SK-N-SH (cell line): ENCODE data around the gene ZNF335. TPM values are rescaled to one million over a fixed set of nuclear protein-coding genes. Genes with fewer than 3 reads are reported as not detected.

Experiments used
- CTCF ChIA-PET: fragments of 300-600, 350-600 bp; formaldehyde crosslinking; extraction: SDS; loops from one replicate; lab custom pipeline; 2021; lab: Yijun Ruan, JAX
- POLR2A ChIA-PET: fragments of 350-600 bp; sonication (Branson Sonifier 250); formaldehyde crosslinking; extraction: SDS; loops from one replicate; lab custom pipeline; 2020; ENCODE audit warnings: antibody characterized with exemption, inconsistent platforms; lab: Yijun Ruan, JAX
- DNase-seq: peaks from one replicate; pipeline ENCODE4 v3.0.0; 2012
- H2AFZ ChIP-seq: fragments of 200-600 bp; sonication (generic); 2 replicates; pipeline ENCODE4 v1.8.1; 2016; ENCODE audit warnings: antibody characterized with exemption, mild to moderate bottlenecking, low read depth
- H3F3A ChIP-seq: fragments of 200-600 bp; sonication (generic); replicated peaks from 2 replicates; pipeline ENCODE3; 2016; ENCODE audit warnings: antibody characterized with exemption, mild to moderate bottlenecking; ENCODE audit not compliant: insufficient read depth
- H3K27ac ChIP-seq, 2 experiments: fragments of 200-500 bp in 1 of 2; fragments of 200-600 bp in 1 of 2; sonication (Bioruptor generic) in 1 of 2; sonication (generic), shearing (Covaris generic) in 1 of 2; 2 replicates each; pipeline versions ENCODE4 v1.5.1 to v1.6.1; 2014 to 2016; ENCODE audit warnings: low read depth in 2 of 2, inconsistent platforms in 1 of 2, low read length in 1 of 2, mild to moderate bottlenecking in 1 of 2, mixed read lengths in 1 of 2
- H3K27me3 ChIP-seq: fragments of 200-600 bp; sonication (generic), shearing (Covaris generic); 2 replicates; pipeline ENCODE4 v1.6.1; 2016; ENCODE audit warnings: mixed run types; ENCODE audit not compliant: insufficient read depth
- H3K36me3 ChIP-seq, 2 experiments: fragments of 200-500 bp in 1 of 2; fragments of 200-600 bp in 1 of 2; sonication (Bioruptor generic) in 1 of 2; sonication (generic) in 1 of 2; replicated peaks in 1 of 2; 2 replicates each; pipeline versions ENCODE3 to v1.5.1; 2014 to 2016; ENCODE audit warnings: low read length in 1 of 2, mild to moderate bottlenecking in 1 of 2; ENCODE audit not compliant: insufficient read depth in 2 of 2, control insufficient read depth in 1 of 2
- H3K4me1 ChIP-seq, 2 experiments: fragments of 200-500 bp in 1 of 2; fragments of 200-600 bp in 1 of 2; sonication (Bioruptor generic) in 1 of 2; sonication (generic), shearing (Covaris generic) in 1 of 2; 2 replicates each; pipeline versions ENCODE4 v1.5.1 to v1.6.1; 2014 to 2016; ENCODE audit warnings: low read depth in 1 of 2, low read length in 1 of 2, mixed run types in 1 of 2; ENCODE audit not compliant: insufficient read depth in 2 of 2, control insufficient read depth in 1 of 2
- H3K4me2 ChIP-seq: fragments of 200-600 bp; sonication (generic), shearing (Covaris generic); 2 replicates; pipeline ENCODE4 v1.6.1; 2017; ENCODE audit warnings: mixed run types
- H3K4me3 ChIP-seq, 2 experiments: fragments of 200-500 bp in 1 of 2; fragments of 200-600 bp in 1 of 2; sonication (Bioruptor generic) in 1 of 2; sonication (generic), shearing (Covaris generic) in 1 of 2; 2 replicates each; pipeline versions ENCODE4 v1.5.1 to v1.8.1; 2014 to 2016; ENCODE audit warnings: low read depth in 2 of 2, inconsistent platforms in 1 of 2, low read length in 1 of 2, mild to moderate bottlenecking in 1 of 2, mixed read lengths in 1 of 2, moderate library complexity in 1 of 2
- H3K79me2 ChIP-seq: fragments of 200-600 bp; sonication (generic); 2 replicates; pipeline ENCODE4 v1.8.1; 2017; ENCODE audit warnings: mild to moderate bottlenecking; ENCODE audit not compliant: insufficient read depth
- H3K9ac ChIP-seq: fragments of 200-600 bp; sonication (generic); 2 replicates; pipeline ENCODE4 v1.6.1; 2017; ENCODE audit warnings: mixed run types
- H3K9me2 ChIP-seq: fragments of 200-600 bp; sonication (generic); 2 replicates; pipeline ENCODE4 v1.6.1; 2017; ENCODE audit warnings: mixed run types
- H3K9me3 ChIP-seq: fragments of 200-600 bp; sonication (generic); 2 replicates; pipeline ENCODE4 v1.6.1; 2017; ENCODE audit warnings: mixed run types, mild to moderate bottlenecking, moderate library complexity
- H4K20me1 ChIP-seq: fragments of 200-600 bp; sonication (generic); 2 replicates; pipeline ENCODE4 v1.6.1; 2017; ENCODE audit warnings: mild to moderate bottlenecking, mixed run types; ENCODE audit not compliant: insufficient read depth
- EP300 ChIP-seq, 2 experiments: IDR thresholded peaks; 2 replicates each; pipeline versions ENCODE4 v1.4.0 to v1.6.1; 2012; ENCODE audit warnings: borderline replicate concordance in 1 of 2, low read depth in 1 of 2, low read length in 1 of 2
- EZH2phosphoT487 ChIP-seq: fragments of 200-600 bp; sonication (generic); IDR thresholded peaks from 2 replicates; pipeline ENCODE4 v1.6.1; 2017; ENCODE audit warnings: low read depth, mixed run types, mild to moderate bottlenecking, antibody characterized with exemption, moderate library complexity, borderline replicate concordance
- FOXM1 ChIP-seq: IDR thresholded peaks from 2 replicates; pipeline ENCODE4 v1.4.0; 2012; ENCODE audit warnings: low read depth, mild to moderate bottlenecking
- GATA2 ChIP-seq: sonication (generic); formaldehyde crosslinking; IDR thresholded peaks from 2 replicates; pipeline ENCODE4 v1.5.0; 2020; ENCODE audit warnings: mild to moderate bottlenecking, missing genetic modification reagents
- JUND ChIP-seq: IDR thresholded peaks from 2 replicates; pipeline ENCODE4 v1.4.0; 2012
- MEF2A ChIP-seq: IDR thresholded peaks from 2 replicates; pipeline ENCODE4 v1.4.0; 2012; ENCODE audit warnings: low read depth, borderline replicate concordance
- NFIC ChIP-seq: IDR thresholded peaks from 2 replicates; pipeline ENCODE4 v1.4.0; 2012; ENCODE audit warnings: borderline replicate concordance
- NRF1 ChIP-seq: IDR thresholded peaks from 2 replicates; pipeline ENCODE4 v1.6.1; 2012; ENCODE audit warnings: low read depth, mild to moderate bottlenecking, low read length
- POLR2AphosphoS5 ChIP-seq: IDR thresholded peaks from 2 replicates; pipeline ENCODE4 v1.6.1; 2012; ENCODE audit warnings: low read depth, low read length
- RAD21 ChIP-seq: IDR thresholded peaks from 2 replicates; pipeline ENCODE4 v1.6.1; 2012; ENCODE audit warnings: mild to moderate bottlenecking, low read length
- RCOR1 ChIP-seq: fragments of 150-350 bp; IDR thresholded peaks from 2 replicates; pipeline ENCODE4 v1.6.1; 2017; ENCODE audit warnings: antibody characterized with exemption, low read length
- REST ChIP-seq: IDR thresholded peaks from 2 replicates; pipeline ENCODE4 v1.6.1; 2012; ENCODE audit warnings: mild to moderate bottlenecking, low read depth, low read length, moderate library complexity
- RXRA ChIP-seq: IDR thresholded peaks from 2 replicates; pipeline ENCODE4 v1.4.0; 2012; ENCODE audit warnings: low read depth, mild to moderate bottlenecking, borderline replicate concordance
- SMC3 ChIP-seq: IDR thresholded peaks from 2 replicates; pipeline ENCODE4 v1.6.1; 2012; ENCODE audit warnings: low read depth, low read length, improper control_type of control experiment
- TAF1 ChIP-seq: IDR thresholded peaks from 2 replicates; pipeline ENCODE4 v1.6.1; 2012; ENCODE audit warnings: low read depth, mild to moderate bottlenecking, low read length, moderate library complexity, borderline replicate concordance
- WGBS: methylation state at CpG from one replicate; pipeline ENCODE4 v1.1.6; 2017; ENCODE audit warnings: low lambda C conversion rate; 5-methylcytosine and 5-hydroxymethylcytosine counted together
- polyA plus RNA-seq, 3 experiments: library from polyadenylated mRNA; depleted of rRNA; stranded (reverse); fragments of >200 nt; gene quantifications; 2 replicates each; pipeline ENCODE4 v1.2.3, GENCODE V29; 2012
- TF ChIP-seq, protein P1 (sequence below): fragments of 200-600 bp; sonication (generic); IDR thresholded peaks from 2 replicates; pipeline ENCODE4 v1.6.1; 2017; ENCODE audit warnings: antibody characterized with exemption, mild to moderate bottlenecking, moderate library complexity

Gene ZNF335
- polyA plus RNA-seq, 1 of the 3 experiments (the other 2 are of a cell fraction) = 11.7 TPM

GRCh38 chr20:46004889-46005473 lies 33.0 kb upstream of the ZNF335 start:
- ChIA-PET POLR2A (no interaction called here), CTCF (interaction anchor here (0.6 to 10.1 kb wide), 4 partner anchors 8 to 671 kb away, joined by 4 to 61 read pairs (median 16); no protein-coding TSS in a partner anchor)
- Histone ChIP-seq H2AFZ (no peak overlapping the region), H3K9me2 (no peaks in the 10 kb centered on the region), H3K4me2 (no peak overlapping the region), H3F3A (no peaks in the 10 kb centered on the region), H3K27me3 (no peaks in the 10 kb centered on the region), H3K79me2 (no peaks in the 10 kb centered on the region), H3K4me3 (no peak overlapping the region), H3K27ac (no peak overlapping the region), H3K36me3 (no peaks in the 10 kb centered on the region), H3K9me3 (no peaks in the 10 kb centered on the region), H4K20me1 (no peaks in the 10 kb centered on the region), H3K4me1 (peaks cover 6 to 10% of the 10 kb centered on the region in 2 experiments; a peak in 2 of 4 replicates), H3K9ac (no peak overlapping the region)
- no peak for DNase-seq
- WGBS = 43% methylated on average over 3 of the region's 3 CpGs
- TF ChIP-seq MEF2A (no peak), SMC3 (no peak), TAF1 (no peak), EZH2phosphoT487 (no peak), EP300 (IDR thresholded peaks at IDR 0.05; ENCODE audit: borderline replicate concordance in 1 of 2, low read depth in 1 of 2, low read length in 1 of 2) (no peak), FOXM1 (no peak), RAD21 (no peak), GATA2 (no peak), RCOR1 (no peak), NRF1 (no peak), JUND (no peak), RXRA (no peak), REST (no peak), POLR2AphosphoS5 (no peak), NFIC (no peak)
- TF ChIP-seq, protein P1, sequence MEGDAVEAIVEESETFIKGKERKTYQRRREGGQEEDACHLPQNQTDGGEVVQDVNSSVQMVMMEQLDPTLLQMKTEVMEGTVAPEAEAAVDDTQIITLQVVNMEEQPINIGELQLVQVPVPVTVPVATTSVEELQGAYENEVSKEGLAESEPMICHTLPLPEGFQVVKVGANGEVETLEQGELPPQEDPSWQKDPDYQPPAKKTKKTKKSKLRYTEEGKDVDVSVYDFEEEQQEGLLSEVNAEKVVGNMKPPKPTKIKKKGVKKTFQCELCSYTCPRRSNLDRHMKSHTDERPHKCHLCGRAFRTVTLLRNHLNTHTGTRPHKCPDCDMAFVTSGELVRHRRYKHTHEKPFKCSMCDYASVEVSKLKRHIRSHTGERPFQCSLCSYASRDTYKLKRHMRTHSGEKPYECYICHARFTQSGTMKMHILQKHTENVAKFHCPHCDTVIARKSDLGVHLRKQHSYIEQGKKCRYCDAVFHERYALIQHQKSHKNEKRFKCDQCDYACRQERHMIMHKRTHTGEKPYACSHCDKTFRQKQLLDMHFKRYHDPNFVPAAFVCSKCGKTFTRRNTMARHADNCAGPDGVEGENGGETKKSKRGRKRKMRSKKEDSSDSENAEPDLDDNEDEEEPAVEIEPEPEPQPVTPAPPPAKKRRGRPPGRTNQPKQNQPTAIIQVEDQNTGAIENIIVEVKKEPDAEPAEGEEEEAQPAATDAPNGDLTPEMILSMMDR = no peak
